Liver (tissue), 3 donors: ENCODE data around the gene ELK4.

Source experiments
- CTCF ChIP-seq: fragments of 150-350 bp; IDR thresholded peaks from 2 replicates; pipeline ENCODE4 v1.5.1; 2017; ENCODE audit warnings: improper control_type of control experiment, low read depth, low read length; ENCODE audit not compliant: missing input control
- GABPA ChIP-seq, 2 donors: IDR thresholded peaks in 1 of 2; conservative IDR thresholded peaks in 1 of 2; 2 replicates each; pipeline ENCODE4 v1.6.1; 2016; ENCODE audit warnings: antibody characterized with exemption in 2 of 2, mild to moderate bottlenecking in 1 of 2, moderate library complexity in 1 of 2
- YY1 ChIP-seq: IDR thresholded peaks from 2 replicates; pipeline ENCODE4 v1.6.1; 2016; ENCODE audit warnings: antibody characterized with exemption, mild to moderate bottlenecking
- donor health status: healthy.
- donor health status: healthy.

- no peak for TF ChIP-seq CTCF
- no peak for TF ChIP-seq YY1
- no peak for TF ChIP-seq GABPA (IDR thresholded peaks at IDR 0.05 in 1 of 2, conservative IDR thresholded peaks at IDR 0.05 in 1 of 2)
These were observed 39.0 kb upstream of the ELK4 start for GRCh38 chr1:205670611-205671430.
